Lung (tissue), 12 donors: Measurements from ENCODE around the gene PLXNA3. TPM values are rescaled to one million over a fixed set of nuclear protein-coding genes. Genes with fewer than 3 reads are reported as not detected.

Source experiments
- ATAC-seq: fragments of 200-7000 bp; cut with Tn5 transposase; one replicate; pipeline ENCODE4 v1.9.1; 2020; ENCODE audit warnings: moderate number of reproducible peaks; ENCODE audit not compliant: insufficient read depth, low FRiP score
- DNase-seq, 3 donors: peaks; one replicate each; pipeline ENCODE4 v3.0.0-alpha.2; 2013 to 2017
- H3K27ac ChIP-seq, 2 donors: one replicate each; pipeline ENCODE4 v1.5.1; 2013; ENCODE audit warnings: mild to moderate bottlenecking in 2 of 2, moderate library complexity in 2 of 2, control low read depth in 1 of 2, inconsistent platforms in 1 of 2, low read depth in 1 of 2, low read length in 1 of 2
- H3K27me3 ChIP-seq, 3 donors: one replicate each; pipeline ENCODE4 v1.5.1; 2013; ENCODE audit warnings: low read length in 2 of 3; ENCODE audit not compliant: control insufficient read depth in 3 of 3, insufficient read depth in 3 of 3
- H3K36me3 ChIP-seq, 4 donors: one replicate each; pipeline ENCODE4 v1.5.1; 2013; ENCODE audit warnings: low read length in 4 of 4, mild to moderate bottlenecking in 1 of 4, moderate library complexity in 1 of 4; ENCODE audit not compliant: control insufficient read depth in 4 of 4, insufficient read depth in 4 of 4
- H3K4me1 ChIP-seq, 5 donors: one replicate each; pipeline ENCODE4 v1.5.1; 2013; ENCODE audit warnings: low read length in 5 of 5, mild to moderate bottlenecking in 2 of 5, moderate library complexity in 1 of 5; ENCODE audit not compliant: control insufficient read depth in 5 of 5, insufficient read depth in 5 of 5
- H3K4me3 ChIP-seq: one replicate; pipeline ENCODE4 v1.5.1; 2013; ENCODE audit warnings: mild to moderate bottlenecking, control low read depth, moderate library complexity
- H3K9ac ChIP-seq, 2 donors: one replicate each; pipeline ENCODE4 v1.5.1; 2013; ENCODE audit warnings: low read length in 2 of 2, control low read depth in 1 of 2; ENCODE audit not compliant: insufficient read depth in 1 of 2
- H3K9me3 ChIP-seq, 4 donors: one replicate each; pipeline ENCODE4 v1.5.1; 2013; ENCODE audit warnings: low read length in 3 of 4, mild to moderate bottlenecking in 1 of 4, moderate library complexity in 1 of 4; ENCODE audit not compliant: control insufficient read depth in 4 of 4, insufficient read depth in 3 of 4
- WGBS, 2 donors: extraction: QIAGEN DNeasy Blood & Tissue Kit; methylation state at CpG; one replicate each; pipeline ENCODE4 v1.1.7; 2013; 5-methylcytosine and 5-hydroxymethylcytosine counted together
- polyA plus RNA-seq, 2 donors: library from polyadenylated mRNA; stranded (reverse); fragments of 200-250 nt; gene quantifications; one replicate each; pipeline ENCODE4 v1.2.1, GENCODE V29; 2013
- total RNA-seq, 2 donors: library from RNA; depleted of rRNA in 1 of 2; stranded (reverse); fragments of >200 nt in 1 of 2; gene quantifications; one replicate each; pipeline ENCODE4 v1.2.1, GENCODE V29; 2014 to 2021
- TF ChIP-seq, protein P1 (sequence below): IDR thresholded peaks from 2 replicates; pipeline ENCODE4 v1.5.1; 2012; ENCODE audit warnings: mild to moderate bottlenecking; ENCODE audit errors: control extremely low read depth, extremely low read depth
- donor health status: control.
- donor health status: control.
- donor health status: Bipolar disorder and iron deficiency.
- donor health status: healthy.
- donor health status: DM: yes; HTN: yes; CAD: no.

Gene PLXNA3
- total and polyA plus RNA-seq, 4 donors: 10.2 to 61.1 (median 16.7) TPM

- 59 to 68% methylated on average over 19 to 25 of the region's 25 CpGs for WGBS, 2 donors
- DNase-seq: peak; percentile 60 to 77 (median 74)
Observed at GRCh38 chrX:154517101-154517781, 59.2 kb downstream of the PLXNA3 start.

GRCh38 chrX:154519389-154519788 is 61.3 kb downstream of the PLXNA3 start:
- Histone ChIP-seq H3K9me3 (peaks cover 0 to 5% (median 0%) of the 10 kb centered on the region in 4 donors), H3K36me3 (no peaks in the 10 kb centered on the region), H3K9ac (peak overlapping the region in 1 of 2 donors; percentile 32), H3K27ac (no peak overlapping the region), H3K27me3 (no peaks in the 10 kb centered on the region), H3K4me1 (peaks cover 0 to 15% (median 4%) of the 10 kb centered on the region in 5 donors), H3K4me3 (no peak overlapping the region)
- no peak for DNase-seq
- no peak for ATAC-seq
- TF ChIP-seq, protein P1, sequence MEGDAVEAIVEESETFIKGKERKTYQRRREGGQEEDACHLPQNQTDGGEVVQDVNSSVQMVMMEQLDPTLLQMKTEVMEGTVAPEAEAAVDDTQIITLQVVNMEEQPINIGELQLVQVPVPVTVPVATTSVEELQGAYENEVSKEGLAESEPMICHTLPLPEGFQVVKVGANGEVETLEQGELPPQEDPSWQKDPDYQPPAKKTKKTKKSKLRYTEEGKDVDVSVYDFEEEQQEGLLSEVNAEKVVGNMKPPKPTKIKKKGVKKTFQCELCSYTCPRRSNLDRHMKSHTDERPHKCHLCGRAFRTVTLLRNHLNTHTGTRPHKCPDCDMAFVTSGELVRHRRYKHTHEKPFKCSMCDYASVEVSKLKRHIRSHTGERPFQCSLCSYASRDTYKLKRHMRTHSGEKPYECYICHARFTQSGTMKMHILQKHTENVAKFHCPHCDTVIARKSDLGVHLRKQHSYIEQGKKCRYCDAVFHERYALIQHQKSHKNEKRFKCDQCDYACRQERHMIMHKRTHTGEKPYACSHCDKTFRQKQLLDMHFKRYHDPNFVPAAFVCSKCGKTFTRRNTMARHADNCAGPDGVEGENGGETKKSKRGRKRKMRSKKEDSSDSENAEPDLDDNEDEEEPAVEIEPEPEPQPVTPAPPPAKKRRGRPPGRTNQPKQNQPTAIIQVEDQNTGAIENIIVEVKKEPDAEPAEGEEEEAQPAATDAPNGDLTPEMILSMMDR: no peak
- 90 to 95% methylated on average over 5 to 8 of the region's 8 CpGs for WGBS, 2 donors

More at GRCh38 chrX:154517101-154517781, 59.2 kb downstream of the PLXNA3 start:
- Histone ChIP-seq H3K9me3 (peaks cover 0 to 5% (median 0%) of the 10 kb centered on the region in 4 donors), H3K36me3 (no peaks in the 10 kb centered on the region), H3K27me3 (no peaks in the 10 kb centered on the region), H3K4me3 (no peak overlapping the region), H3K27ac (peak overlapping the region; percentile 76 to 92), H3K9ac (peak overlapping the region; percentile 11 to 76), H3K4me1 (peaks cover 0 to 15% (median 4%) of the 10 kb centered on the region in 5 donors)
- ATAC-seq: no peak
- TF ChIP-seq, protein P1: no peak

DNA sequence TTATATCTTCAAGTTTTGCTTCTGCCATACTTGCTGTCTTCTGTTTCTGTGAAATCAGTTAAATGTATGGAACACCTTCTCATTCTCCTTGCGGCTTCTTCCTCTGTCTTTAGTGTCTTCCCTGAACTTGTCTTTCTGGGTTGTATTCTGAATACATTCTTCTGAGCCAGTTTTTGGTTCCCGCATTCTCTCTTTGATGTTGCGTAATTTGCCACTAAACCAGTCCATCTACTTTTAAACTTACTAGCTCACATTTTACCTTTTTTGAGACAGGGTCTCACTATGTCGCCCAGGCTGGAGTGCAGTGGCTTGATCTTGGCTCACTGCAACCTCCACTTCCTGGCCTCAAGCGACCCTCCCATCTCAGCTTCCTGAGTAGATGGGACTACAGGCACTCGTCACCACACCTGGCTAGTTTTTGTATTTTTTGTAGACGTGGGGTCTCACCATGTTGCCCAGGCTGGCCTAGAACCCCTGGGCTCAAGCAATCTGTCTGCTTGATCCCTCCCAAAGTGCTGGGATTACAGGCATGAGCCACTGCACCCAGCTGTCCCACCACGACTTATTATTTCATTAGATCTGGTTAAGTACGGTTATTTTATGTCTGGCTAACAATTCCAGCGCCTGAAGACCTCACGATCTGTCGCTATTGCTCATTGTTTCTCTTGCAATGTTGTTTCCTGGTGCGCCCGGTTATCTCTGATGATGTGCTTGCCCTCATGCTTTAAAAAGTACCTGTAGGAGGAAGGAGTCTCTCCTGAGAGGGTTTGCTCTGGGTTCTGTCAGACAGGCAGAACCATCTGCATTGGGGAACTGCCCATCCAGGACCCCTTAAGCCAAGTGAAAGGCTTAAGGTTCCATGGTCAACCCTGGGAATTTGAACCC is 67.8 kb downstream of the PLXNA3 start:
- no peak overlapping the region for H3K27ac ChIP-seq
- 61 to 77% methylated on average over 14 of the region's 14 CpGs for WGBS, 2 donors
- TF ChIP-seq, protein P1: no peak

More for the DNA sequence above, 67.8 kb downstream of the PLXNA3 start:
- ATAC-seq (no peak), DNase-seq (peak in 1 of 3 donors; percentile 40)
- Histone ChIP-seq H3K9me3 (no peaks in the 10 kb centered on the region), H3K9ac (peak overlapping the region in 1 of 2 donors; percentile 9), H3K4me3 (no peak overlapping the region), H3K4me1 (peaks cover 0 to 8% (median 3%) of the 10 kb centered on the region in 5 donors), H3K27me3 (no peaks in the 10 kb centered on the region), H3K36me3 (no peaks in the 10 kb centered on the region)
